ENCODE results near the gene KCND2.

KCND2 gene

DNA sequence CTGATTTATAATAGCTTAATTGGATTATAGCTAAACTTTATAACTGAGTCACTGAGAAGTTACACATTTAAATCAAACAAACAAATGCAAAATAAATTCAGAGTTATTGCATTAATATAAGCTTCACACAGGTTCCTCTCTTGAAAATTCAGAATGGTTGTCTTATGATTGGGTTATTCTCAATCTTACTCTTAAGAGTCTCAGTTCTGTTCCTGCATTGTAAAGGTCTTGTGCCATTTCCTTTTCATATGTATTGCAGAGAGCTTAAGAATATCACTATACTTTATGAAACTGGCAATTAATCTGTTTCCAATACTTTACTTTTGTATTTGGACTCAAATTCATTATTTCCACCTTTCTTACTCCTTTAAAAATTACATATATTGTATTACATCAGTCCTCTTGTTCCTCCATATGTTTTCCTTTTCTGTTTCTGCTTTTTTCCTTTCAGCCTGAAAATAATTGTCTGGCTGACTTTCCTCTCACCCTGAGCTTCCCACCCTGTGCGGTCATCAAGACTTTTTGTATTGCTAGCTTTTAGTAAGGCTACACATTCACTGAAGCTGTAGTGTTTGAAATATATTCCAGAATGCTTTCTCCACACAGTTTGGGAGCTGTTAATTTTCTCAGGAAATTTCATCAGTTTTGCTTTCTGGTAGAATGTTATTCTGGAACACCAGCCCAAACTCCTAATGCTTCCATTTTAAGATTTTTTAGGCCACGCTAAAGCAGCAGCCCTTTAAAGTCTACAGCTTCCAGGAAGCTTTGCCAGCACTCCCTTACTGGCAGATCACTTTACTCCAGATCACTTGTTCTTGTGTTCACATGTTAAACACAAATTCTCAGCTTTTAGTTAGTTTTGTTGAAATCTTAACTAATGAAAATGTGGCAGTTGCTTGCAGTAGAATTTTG, 139.4 kb downstream of the KCND2 start:
- no peak for DNase-seq (ENCODE audit: low spot score)

DNA sequence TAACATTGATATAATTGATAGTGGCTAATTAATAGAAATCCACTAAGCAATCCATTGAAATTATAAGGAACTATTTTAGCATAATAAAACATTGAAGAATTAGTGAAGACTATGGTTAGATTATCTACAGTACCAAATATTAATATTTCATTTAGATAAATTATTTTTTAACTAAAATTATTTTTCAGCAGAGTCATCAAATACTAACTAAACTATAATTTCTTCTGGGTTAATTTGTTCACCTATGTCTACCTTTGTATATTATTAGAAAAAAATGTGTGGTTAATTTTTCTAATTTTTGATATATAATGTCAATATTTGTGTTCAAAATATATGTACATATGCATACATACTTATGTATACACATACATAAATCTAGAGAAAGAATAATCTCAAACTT, 140.2 kb downstream of the KCND2 start:
- DNase-seq (ENCODE audit: low spot score) = no peak

DNA sequence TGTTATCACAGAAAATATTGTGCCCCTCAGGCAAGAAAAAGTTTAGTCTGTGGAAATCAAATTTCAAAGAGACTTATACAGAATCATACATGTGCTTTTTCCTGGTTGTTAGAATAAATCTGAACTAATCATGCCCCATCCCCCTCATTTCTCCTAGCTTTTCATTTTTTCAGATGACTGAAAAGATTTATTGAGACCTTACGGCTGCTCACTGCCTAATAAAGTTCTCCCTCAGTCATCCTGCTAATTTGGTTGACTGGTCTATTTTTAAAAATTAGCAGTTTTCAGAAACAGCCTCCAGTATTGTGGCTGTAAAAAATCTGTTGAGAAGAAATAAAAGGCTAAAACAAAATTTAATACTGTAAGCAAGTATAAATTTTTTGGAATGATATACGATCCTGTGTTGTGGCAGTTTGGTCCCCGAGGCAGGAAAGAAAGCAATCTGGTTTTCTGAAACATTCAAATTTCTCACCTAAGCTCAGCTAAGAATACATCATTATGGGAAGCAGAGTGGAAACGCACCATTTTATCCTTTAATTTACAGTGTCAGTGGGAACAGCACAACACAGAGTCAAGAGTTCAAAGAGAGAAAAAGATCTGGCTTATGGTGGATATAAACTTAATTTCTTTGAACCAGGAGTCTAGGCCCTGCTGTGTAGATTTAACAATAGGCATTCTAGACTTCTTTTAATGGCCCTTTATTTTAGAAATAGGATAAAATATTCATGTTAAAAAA, 144.4 kb downstream of the KCND2 start:
- DNase-seq (ENCODE audit: low spot score) = no peak

DNA sequence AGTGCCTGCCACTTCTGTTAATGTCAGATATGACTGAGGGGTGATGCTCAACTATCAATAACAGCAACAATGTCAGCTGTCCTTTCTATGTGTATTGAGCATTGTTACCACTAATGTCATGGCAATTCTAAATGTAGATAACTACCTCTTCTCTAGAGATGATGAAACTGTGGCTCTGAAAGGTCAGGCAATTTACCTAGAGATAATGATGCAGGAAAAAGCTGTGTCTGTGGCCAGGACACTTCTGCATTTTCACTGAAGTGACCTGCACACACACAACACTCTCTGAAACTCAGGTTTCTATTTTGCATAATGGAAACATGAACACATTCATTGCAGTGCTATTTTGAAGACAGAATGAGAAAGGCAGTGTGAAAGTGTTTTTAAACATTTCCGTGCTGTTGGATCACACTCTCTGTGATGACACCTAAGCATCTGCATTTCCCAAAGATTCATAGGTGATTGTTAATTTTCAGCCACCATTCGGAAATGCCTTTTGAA, 148.2 kb downstream of the KCND2 start:
- no peak for DNase-seq (ENCODE audit: low spot score)

DNA sequence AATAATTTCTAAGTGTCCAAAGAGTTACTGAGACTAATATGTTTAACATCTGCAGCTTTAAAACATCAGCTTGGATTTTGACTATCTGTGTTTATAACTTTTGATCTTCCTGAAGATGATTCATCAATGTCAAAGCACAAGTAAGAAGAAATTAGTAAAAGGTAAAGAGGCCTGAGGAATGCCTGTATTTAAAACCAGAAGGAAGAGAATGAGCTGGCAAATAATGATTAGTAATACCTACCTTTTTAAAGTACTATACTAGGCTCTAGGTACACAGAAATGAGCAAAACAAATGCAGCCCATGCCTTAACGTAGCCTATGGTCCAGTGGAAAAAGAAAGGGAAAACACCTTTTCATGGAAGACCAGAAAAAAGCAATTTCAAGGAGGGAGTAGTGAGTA, 158.0 kb downstream of the KCND2 start:
- no peak for DNase-seq (ENCODE audit: low spot score)

DNA sequence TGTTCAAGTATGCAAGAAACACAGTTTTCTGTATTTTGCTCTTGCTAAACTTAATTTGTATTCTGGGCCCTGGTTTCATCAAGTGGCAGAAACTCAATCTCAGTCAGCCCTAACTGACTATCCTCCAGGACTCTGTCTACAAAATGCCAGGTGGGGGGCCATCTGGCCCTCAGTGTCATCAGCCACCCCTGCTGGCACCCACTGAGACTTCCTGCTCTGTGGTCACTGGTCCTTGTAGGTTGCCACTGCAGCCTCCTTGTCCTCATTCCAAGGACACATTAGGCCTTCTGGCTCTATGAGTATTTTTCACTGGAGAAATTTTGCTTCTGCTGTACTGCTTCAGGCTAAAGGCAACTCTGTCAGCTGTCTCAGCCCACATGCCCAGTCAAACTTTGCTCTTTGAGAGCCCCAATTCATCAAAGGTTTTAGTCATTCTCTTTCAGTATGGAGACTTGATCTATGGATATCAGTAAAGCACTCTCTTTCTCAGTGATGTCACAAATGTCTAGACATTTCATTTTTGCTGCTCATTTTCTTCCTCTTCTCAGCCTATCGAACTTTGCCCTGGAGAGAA, 163.6 kb downstream of the KCND2 start:
- DNase-seq (ENCODE audit: low spot score) = no peak

DNA sequence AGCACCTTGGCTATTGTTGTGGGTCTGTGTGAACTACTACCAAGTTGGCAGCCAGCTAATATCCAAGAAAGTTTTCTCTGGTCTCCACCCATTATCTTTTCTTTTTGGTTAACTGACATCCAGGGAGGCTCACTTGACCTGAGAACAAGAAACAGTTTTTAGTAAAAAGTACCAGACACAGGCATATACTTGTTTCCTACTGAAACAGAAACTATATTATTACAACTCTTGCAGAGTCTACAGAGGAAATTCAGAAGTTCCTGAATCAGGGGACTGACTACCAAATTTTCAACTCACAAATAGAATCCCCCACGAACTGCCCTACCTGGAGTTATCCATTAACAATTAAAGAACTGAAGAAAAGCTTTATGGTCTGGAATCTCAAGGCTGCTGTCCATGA, 168.9 kb downstream of the KCND2 start:
- DNase-seq (ENCODE audit: low spot score) = no peak

DNA sequence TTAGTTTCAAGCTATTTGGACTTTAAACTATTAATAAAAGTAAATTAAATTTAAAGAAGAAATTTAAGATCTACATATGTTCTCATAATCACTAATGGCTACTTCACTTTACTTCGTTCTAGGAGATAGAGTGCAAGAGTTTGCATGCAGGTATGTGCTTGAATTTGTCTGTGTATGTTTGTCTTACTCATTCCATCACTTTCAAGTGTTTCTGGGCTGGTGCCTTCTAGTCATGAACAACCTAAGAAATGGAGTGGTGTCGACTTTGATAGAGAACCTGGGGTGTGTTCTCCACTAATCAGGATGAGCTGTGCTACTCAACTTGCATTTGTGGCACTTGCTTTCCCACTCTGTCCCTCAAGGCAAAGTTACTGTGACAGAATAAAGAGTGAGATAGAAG, 169.9 kb downstream of the KCND2 start:
- no peak for DNase-seq (ENCODE audit: low spot score)

DNA sequence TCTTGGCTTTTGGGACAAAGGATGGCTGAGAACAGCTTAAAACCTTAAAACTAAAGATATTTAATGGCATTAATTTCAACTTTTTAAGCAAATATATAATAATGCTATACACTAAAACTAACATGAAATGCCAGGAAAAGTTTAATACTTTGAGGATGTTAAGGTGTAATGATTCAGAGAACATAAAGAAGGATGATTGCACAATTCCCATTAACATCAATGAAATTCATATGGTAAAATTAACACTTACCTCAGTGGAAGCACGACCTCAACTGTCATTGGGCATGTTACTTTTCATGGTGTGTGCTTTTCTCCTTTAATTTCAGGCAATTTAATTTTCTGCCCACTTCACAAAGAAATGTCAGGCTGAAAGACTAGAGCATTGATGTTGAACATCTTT, 171.7 kb downstream of the KCND2 start:
- no peak for DNase-seq (ENCODE audit: low spot score)

DNA sequence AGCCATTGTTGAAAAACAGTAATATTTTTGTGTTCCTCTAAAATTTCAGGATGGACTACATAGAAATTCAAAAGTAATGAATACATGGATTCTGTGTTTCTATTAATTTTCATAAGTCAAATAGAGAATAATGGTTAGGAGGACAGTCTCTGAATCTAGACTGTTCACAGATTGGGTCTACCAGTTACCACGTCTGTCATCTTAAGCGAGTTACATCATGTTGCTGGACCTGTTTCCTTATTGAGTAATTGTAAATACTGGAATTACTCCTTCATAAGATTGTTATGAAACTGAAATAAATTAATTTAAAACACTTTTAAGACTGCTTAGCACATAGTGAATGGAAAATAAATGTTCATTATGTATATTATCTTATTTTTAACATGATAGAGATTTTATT, 172.3 kb downstream of the KCND2 start:
- no peak for DNase-seq (ENCODE audit: low spot score)

DNA sequence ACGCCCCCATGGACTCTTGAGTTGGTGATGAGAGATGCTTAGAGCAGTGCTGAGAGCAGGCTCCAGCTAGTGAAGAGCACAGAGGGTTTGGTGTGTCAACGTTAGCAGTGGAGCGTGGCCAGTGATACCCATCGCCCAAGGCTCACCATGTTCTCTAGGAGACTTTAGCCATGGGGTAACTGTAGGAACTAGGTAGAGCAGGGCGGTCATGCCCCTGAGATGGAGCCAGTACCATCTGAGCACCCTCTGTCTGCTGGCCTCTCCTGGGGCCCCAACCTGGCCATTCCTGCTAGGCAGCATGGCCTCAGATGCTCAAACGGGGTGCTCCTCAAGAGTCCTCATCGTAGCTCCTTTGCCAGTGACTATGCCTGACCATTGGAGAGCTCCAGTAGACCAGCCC, 179.7 kb downstream of the KCND2 start:
- DNase-seq (ENCODE audit: low spot score) = no peak

DNA sequence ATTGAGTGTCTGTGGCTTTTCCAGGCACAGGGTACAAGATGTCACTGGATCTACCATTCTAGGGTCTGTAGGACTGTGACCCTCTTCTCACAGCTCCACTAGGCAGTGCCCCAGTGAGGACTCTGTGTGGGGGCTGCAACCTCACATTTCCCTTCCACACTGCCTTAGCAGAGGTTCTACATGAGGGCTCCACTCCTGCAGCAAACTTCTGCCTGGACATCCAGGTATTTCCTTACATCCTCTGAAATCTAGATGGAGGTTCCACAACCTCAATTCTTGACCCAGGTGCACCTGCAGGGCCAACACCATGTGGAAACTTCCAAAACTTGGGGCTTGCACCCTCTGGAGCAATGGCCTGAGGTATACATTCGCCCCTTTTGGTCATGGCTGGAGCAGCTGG, 183.7 kb downstream of the KCND2 start:
- no peak for DNase-seq (ENCODE audit: low spot score)

DNA sequence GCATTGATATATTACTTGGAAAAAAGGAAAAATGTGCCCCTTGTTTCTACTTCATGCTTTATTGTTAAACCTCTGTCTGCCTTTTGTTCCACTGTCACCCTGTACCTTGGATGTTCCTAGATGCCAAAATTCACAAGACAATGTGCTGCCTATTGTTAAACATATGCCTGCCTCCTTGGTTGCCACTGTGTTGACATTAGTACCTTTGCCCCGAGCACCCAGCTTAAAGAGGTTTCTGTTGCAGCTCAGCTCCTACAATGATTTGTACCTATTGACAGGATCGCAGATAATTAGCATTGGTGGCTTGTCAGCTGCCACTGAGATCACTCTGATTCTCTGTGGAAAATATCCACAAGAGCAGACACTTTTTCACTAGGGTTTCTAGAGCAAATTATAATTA, 188.0 kb downstream of the KCND2 start:
- DNase-seq (ENCODE audit: low spot score) = no peak

DNA sequence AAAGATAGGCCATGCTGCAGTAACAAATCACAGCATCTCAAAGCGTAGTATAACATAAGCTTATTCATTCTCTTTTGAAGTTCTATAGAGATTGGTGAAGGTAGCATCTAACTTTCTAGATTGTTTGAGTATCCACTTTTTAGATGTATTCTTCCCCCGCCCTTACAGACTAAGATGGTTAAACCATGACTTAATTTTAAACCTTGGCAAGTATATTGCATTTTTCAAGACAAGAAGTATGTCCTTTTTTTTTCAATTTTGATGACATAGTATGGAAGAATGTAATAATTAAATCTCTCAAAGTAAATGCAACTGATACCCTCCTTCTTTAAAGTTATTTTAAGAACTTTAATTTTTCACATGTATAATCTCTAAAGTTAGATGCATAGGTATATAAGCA, 190.0 kb downstream of the KCND2 start:
- DNase-seq (ENCODE audit: low spot score) = no peak

DNA sequence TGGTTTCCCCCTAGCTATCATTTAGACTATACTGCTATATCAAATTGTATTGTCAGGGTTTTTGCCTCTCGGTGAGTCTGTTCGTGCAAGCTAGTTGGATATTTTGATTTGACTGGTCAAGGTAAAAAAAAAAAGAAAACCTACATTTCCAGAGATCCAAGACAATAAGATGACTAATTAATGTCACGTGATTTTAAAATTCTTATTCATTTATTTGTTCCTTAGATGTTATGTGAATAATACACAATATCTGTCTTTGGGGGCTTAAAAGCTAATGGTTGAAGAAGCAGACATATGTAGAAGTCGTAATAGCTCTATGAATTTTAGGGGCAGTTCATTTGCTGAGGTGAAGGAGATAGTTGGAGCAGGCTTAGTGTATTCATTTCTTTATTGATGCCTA, 191.1 kb downstream of the KCND2 start:
- DNase-seq (ENCODE audit: low spot score) = no peak

DNA sequence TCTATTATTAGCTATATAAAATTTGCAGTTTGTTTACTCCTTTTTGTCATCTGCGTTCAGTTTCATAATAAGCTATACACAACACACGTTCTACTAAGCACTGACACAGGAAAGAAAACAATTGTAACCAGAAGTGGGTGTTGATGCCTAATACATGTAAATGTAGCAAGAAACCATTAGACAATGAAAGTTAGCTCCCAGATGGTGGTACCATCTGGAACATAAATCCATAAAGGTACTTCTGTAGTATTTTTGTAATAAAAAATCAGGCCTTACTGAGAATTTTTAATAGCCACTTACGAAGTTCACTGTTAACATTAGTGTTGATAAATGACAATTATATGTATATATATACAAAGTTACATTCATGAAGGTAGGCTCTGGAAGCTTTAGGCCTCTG, 194.7 kb downstream of the KCND2 start:
- DNase-seq (ENCODE audit: low spot score) = no peak

DNA sequence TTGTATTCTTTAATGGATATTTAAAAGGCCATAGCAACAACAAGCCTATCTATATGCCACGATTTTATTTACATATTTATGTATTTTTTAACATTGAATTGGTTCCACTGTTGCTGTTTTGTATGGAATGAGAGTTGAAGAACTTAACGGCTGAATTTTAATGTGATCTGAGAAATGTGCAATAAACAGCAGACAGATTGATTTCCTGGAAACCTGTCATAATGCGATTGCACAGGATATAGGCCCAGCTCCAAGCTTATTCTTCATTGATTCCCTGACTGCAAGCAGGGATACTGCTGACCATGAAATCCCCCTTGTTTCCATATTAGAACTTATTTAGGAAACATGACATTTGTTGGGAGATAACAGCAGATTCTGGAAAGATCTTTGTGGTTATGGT, 195.6 kb downstream of the KCND2 start:
- DNase-seq (ENCODE audit: low spot score) = no peak

DNA sequence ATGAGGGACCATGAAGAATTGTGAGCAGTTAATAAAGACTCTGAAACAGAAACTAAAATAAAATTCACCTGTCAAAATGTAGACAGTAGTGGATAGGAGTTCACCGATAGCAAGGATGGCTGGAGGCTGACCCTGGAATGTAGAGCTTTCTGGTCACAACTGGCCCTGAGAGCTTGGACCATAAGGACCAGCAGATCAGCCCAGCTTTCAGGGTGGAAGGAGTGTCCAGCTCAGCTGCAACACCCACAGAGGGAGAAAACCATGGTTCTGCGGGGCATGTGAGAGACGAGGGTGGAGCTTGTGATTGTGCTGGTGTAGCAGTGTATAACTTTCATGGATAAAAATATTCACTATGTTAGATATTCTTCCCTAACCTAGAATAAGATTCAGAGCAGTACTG, 199.9 kb downstream of the KCND2 start:
- DNase-seq (ENCODE audit: low spot score) = no peak

DNA sequence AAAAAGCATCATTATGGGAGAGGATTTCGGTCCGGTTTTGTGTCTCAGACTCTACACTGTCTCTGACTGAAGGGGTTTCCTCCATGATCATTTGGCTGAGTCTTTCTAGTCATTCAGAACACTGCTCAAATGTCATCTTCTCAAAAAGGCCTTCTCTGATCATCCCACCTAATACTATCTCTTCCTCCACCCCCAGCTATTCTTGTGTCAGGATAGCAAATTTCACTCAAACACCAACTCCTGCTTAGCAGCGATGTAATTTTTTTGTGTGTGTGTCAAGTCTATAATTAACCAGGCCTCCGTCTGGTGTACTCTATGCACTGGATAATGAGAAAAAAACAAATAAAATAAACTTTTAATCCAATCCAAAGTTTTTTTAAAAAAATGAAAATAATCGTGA, 200.4 kb downstream of the KCND2 start:
- peak; percentile 12 for DNase-seq (ENCODE audit: low spot score)

DNA sequence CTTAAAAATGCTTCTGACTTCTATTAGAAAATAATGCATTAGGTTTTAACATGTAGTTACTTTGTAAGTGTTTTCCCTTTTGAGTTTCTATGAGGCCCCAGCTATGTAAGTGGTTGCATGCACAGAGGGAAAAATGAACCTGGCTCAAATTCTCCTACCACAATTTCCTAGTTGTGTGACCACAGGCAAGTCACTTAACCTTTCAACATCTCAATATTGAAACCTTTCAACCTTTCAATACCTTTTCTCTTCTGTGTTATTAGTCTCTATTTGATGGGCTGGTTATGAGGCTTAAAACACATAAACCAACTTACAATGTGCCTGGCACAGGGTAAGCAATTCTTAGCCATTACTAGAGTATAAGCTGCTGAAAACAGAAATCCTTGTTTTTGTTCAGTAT, 203.0 kb downstream of the KCND2 start:
- DNase-seq (ENCODE audit: low spot score) = no peak

DNA sequence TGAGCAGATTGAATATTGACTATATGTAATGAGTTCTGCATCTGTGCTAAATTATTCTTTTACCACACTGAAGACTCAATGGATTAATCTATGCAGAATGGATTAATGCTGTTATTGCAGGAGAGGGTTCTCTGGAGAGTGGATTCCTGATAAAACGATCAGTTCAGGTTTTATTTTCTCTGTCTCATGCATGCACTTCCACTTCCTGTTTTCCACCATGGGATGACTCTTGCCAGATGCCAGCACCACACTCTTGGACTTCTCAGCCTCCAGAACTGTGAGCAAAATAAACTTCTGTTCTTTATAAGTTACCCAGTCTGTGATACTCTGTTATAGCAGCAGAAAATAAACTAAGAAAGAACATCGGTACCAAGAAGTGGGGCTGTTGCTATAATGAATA, 207.5 kb downstream of the KCND2 start:
- no peak for DNase-seq (ENCODE audit: low spot score)

DNA sequence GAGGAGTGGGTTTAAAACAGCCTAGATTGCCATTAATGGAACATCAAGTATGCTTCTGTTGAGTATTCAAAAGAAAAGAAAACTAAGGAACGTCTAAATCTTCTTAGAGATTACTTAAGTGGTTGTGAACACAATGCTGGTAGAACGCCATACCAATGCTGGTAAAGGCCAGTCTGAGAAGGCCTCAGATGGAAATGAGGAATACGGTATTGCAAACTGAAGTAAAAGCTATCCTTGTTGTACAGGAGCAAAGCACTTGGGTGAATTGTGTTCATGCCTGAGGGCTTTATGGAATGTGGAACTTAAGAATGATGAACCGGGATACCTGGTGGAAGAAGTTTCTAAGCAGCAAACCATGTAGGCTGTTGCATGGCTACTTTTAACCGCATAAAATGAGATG, 208.0 kb downstream of the KCND2 start:
- DNase-seq (ENCODE audit: low spot score) = no peak

DNA sequence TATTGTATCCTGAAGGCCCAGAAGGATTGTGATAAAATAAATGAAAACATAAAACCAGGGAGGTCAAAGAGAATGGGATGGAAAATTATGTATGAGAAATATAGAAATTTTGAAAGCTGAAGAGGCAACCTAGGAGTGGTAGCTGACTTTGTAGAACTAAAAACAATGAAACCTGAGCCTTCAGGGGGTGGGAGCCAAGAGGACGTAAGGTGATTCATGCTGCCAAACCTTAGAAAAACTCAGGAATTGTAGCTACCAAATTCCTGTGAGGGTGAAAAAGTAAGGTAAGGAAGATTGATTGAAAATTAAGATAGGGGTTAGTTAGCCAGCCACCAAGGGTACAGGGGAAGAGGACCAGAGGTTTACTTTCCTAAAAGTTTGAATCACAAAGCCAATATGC, 213.2 kb downstream of the KCND2 start:
- DNase-seq (ENCODE audit: low spot score) = no peak

Data from Ammon's horn (tissue), 1 donor.